ENCODE results near the gene ATP5F1E. TPM values are rescaled to one million over a fixed set of nuclear protein-coding genes. Genes with fewer than 3 reads are reported as not detected.
"Not testable (repeated sequence)": the region's sequence is repeated elsewhere in the genome, so short reads cannot be mapped to it uniquely, and the experiment has no call there.

ATP5F1E gene
- total RNA-seq, 1 donor from 2014 or later = 66.7 TPM

DNA sequence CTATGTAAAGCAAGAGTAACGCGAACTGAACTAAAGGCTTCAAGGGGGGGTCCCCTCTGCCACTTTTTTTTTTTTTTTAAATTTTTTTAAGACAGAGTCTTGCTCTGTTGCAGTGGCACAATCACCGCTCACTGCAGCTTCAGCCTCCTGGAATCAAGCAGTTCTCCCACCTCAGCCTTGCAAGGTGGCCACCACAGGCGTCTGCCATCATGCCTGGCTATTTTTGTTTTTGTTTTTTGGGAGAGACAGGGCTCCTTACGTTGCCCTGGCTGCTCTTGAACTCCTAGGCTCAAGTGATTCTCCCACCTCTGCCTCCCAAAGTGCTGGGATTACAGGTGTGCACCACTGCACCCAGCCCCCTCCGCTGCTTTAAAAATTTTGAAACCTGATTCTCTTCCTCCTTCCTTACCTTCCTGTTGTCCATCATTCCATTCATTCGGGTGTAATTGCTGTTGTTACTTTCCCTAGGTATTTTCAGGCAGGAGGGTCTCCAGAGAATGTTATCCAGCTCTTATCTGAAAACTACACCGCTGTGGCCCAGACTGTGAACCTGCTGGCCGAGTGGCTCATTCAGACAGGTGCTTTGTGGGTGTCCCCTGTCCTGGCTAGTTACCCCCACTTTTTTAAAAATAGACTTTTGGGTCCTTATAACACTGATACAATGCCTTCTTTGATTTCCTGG lies 45.7 kb downstream of the ATP5F1E start:
- no peak overlapping the region for H3K4me3 Mint-ChIP-seq (ENCODE audit: unreplicated experiment)
- TF ChIP-seq, protein P1, sequence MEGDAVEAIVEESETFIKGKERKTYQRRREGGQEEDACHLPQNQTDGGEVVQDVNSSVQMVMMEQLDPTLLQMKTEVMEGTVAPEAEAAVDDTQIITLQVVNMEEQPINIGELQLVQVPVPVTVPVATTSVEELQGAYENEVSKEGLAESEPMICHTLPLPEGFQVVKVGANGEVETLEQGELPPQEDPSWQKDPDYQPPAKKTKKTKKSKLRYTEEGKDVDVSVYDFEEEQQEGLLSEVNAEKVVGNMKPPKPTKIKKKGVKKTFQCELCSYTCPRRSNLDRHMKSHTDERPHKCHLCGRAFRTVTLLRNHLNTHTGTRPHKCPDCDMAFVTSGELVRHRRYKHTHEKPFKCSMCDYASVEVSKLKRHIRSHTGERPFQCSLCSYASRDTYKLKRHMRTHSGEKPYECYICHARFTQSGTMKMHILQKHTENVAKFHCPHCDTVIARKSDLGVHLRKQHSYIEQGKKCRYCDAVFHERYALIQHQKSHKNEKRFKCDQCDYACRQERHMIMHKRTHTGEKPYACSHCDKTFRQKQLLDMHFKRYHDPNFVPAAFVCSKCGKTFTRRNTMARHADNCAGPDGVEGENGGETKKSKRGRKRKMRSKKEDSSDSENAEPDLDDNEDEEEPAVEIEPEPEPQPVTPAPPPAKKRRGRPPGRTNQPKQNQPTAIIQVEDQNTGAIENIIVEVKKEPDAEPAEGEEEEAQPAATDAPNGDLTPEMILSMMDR (IDR thresholded peaks at IDR 0.05) = no peak
- H3K36me3 Mint-ChIP-seq (ENCODE audit: unreplicated experiment) = peaks cover 41% of the 10 kb centered on the region
- no peaks in the 10 kb centered on the region for H3K9me3 Mint-ChIP-seq (ENCODE audit: unreplicated experiment)
- peaks cover 21% of the 10 kb centered on the region for H3K4me1 Mint-ChIP-seq (ENCODE audit: unreplicated experiment)
- no peaks in the 10 kb centered on the region for H3K27me3 Mint-ChIP-seq (ENCODE audit: unreplicated experiment)
- no peak overlapping the region for H3K27ac Mint-ChIP-seq (ENCODE audit: unreplicated experiment)
- no peak for DNase-seq (ENCODE audit: extremely low spot score, unreplicated experiment)

DNA sequence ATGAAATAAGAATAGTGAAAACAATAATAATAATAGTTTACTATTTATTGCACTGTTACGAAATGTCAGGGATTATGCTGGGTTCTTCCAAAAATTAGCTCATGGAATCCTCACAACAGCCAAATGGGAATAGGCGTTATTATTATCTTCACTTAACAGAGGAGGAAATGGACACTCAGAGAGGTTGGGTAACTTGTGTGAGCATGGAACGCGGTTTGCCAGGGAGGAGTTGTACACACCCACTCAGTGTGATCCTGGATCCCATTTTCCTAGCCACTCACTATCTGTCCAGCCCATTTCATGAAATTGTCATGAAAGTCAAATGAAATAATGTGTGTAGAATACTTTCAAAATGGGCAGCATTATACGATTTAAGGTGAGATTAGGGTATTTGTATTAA lies 46.5 kb downstream of the ATP5F1E start:
- Mint-ChIP-seq H3K27ac (ENCODE audit: unreplicated experiment) (no peak overlapping the region), H3K4me1 (ENCODE audit: unreplicated experiment) (peaks cover 23% of the 10 kb centered on the region), H3K9me3 (ENCODE audit: unreplicated experiment) (no peaks in the 10 kb centered on the region), H3K27me3 (ENCODE audit: unreplicated experiment) (no peaks in the 10 kb centered on the region), H3K36me3 (ENCODE audit: unreplicated experiment) (peaks cover 34% of the 10 kb centered on the region), H3K4me3 (ENCODE audit: unreplicated experiment) (no peak overlapping the region)
- TF ChIP-seq, protein P1 (IDR thresholded peaks at IDR 0.05) = no peak
- no peak for DNase-seq (ENCODE audit: extremely low spot score, unreplicated experiment)

GRCh38 chr20:58984691-58985090 lies 47.4 kb downstream of the ATP5F1E start:
- peaks cover 30% of the 10 kb centered on the region for H3K36me3 Mint-ChIP-seq (ENCODE audit: unreplicated experiment)
- no peak overlapping the region for H3K4me3 Mint-ChIP-seq (ENCODE audit: unreplicated experiment)
- no peak overlapping the region for H3K27ac Mint-ChIP-seq (ENCODE audit: unreplicated experiment)
- H3K27me3 Mint-ChIP-seq (ENCODE audit: unreplicated experiment) = no peaks in the 10 kb centered on the region
- TF ChIP-seq, protein P1 (IDR thresholded peaks at IDR 0.05) = no peak
- no peaks in the 10 kb centered on the region for H3K9me3 Mint-ChIP-seq (ENCODE audit: unreplicated experiment)
- H3K4me1 Mint-ChIP-seq (ENCODE audit: unreplicated experiment) = peaks cover 24% of the 10 kb centered on the region
- DNase-seq (ENCODE audit: extremely low spot score, unreplicated experiment) = no peak

DNA sequence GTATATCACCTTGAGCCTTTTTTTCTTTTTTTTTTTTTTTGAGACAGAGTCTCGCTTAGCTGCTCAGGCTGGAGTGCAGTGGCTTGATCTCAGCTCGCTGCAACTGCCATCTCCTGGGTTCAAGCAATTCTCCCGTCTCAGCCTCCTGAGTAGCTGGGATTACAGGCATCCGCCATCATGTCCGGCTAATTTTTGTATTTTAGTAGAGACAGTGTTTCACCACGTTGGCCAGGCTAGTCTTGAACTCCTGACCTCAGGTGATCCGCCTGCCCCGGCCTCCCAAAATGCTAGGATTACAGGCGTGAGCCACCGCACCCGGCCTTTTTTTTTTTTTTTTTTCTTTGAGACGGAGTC lies 49.0 kb downstream of the ATP5F1E start:
- not testable (repeated sequence) for H3K27ac Mint-ChIP-seq (ENCODE audit: unreplicated experiment); H3K9me3 Mint-ChIP-seq (ENCODE audit: unreplicated experiment); DNase-seq (ENCODE audit: extremely low spot score, unreplicated experiment); H3K4me3 Mint-ChIP-seq (ENCODE audit: unreplicated experiment); H3K27me3 Mint-ChIP-seq (ENCODE audit: unreplicated experiment)
- Mint-ChIP-seq H3K4me1 (ENCODE audit: unreplicated experiment) (peaks cover 24% of the 10 kb centered on the region), H3K36me3 (ENCODE audit: unreplicated experiment) (peaks cover 18% of the 10 kb centered on the region)

- peaks cover 13% of the 10 kb centered on the region for H3K36me3 Mint-ChIP-seq (ENCODE audit: unreplicated experiment)
- H3K4me1 Mint-ChIP-seq (ENCODE audit: unreplicated experiment) = peaks cover 24% of the 10 kb centered on the region
- H3K9me3 Mint-ChIP-seq (ENCODE audit: unreplicated experiment) = no peaks in the 10 kb centered on the region
- H3K27ac Mint-ChIP-seq (ENCODE audit: unreplicated experiment) = peak overlapping the region; percentile 50
- TF ChIP-seq, protein P1 (IDR thresholded peaks at IDR 0.05) = no peak
- no peak for DNase-seq (ENCODE audit: extremely low spot score, unreplicated experiment)
- H3K4me3 Mint-ChIP-seq (ENCODE audit: unreplicated experiment) = peak overlapping the region; percentile 86
- no peaks in the 10 kb centered on the region for H3K27me3 Mint-ChIP-seq (ENCODE audit: unreplicated experiment)
Measured at GRCh38 chr20:58982406-58983114, 49.6 kb downstream of the ATP5F1E start.
